HEK293T (cell line): ENCODE measurements around the gene KCNG3.

Source experiments
- ARNT ChIP-seq: fragments of 450-650 bp; IDR thresholded peaks from 2 replicates; pipeline ENCODE4 v1.6.1; 2017; ENCODE audit warnings: mild to moderate bottlenecking
- ELF4 ChIP-seq: fragments of 450-650 bp; IDR thresholded peaks from 2 replicates; pipeline ENCODE4 v1.6.1; 2017; ENCODE audit warnings: antibody characterized with exemption
- TARDBP ChIP-seq: fragments of 450-650 bp; IDR thresholded peaks from 2 replicates; pipeline ENCODE4 v1.6.1; 2016

- no peak for TF ChIP-seq ARNT
- TF ChIP-seq ELF4, result no peak
- TF ChIP-seq TARDBP, result no peak
Observed at GRCh38 chr2:42494355-42495233, 812 bp upstream of the KCNG3 start.
